Activated CD8-positive, alpha-beta memory T cell treated with anti-CD3 and anti-CD28 coated beads for 48 hours (primary cell): ENCODE data around the gene TMEM207.

ENCODE experiments used
- DNase-seq, 3 experiments: peaks; one replicate each; pipeline ENCODE4 v3.0.0-alpha.2; 2020; ENCODE audit warnings: low read depth in 2 of 3, low spot score in 2 of 3

Gene TMEM207

DNA sequence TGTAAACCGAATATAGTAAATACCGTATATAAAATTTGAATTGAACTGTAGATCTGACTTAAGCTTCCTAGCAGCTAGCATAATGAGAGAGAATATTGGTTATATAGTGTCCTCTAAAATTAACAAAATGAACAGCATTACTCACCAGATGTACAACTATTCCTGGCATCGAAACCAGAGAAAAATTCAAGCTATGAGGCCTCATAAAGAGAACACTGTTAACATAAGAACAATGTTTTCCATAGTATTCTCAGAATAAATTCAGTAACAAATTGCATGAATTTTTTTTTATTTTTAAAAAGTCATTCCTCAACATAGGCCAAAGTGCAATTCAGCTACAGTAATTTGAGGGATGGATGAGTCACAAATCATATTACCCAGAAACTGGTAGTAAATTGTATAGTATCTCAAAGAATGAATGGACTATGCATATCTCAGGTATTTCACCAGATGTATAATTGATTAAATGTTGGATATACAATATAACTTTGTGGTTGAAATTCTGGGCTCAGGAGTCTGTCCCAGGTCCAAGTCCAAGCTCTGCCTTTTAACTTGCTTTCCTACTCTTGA, 5.0 kb downstream of the TMEM207 start:
- DNase-seq: no peak

DNA sequence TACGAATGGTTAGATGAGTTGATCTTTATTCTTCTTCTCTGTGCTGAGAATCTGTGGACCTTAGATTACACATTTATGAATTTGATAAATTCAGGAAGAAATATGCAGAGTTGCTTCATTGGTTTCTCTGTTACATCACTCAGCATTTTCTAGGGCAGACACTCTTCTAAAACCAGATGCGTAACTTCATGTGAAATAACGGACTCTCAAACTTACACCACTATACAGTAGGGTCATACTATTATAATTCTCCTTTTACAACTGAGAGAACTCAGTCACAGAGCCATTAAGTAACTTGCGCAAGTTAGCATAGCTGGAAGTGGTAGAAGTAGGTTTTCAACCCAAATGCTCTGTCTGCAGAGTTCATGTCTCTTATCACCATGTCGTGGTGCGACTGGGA, 5.7 kb downstream of the TMEM207 start:
- no peak for DNase-seq

GRCh38 chr3:190443257-190443656, 6.4 kb downstream of the TMEM207 start:
- no peak for DNase-seq

- no peak for DNase-seq
Measured at GRCh38 chr3:190442240-190442639, 7.5 kb downstream of the TMEM207 start.

DNA sequence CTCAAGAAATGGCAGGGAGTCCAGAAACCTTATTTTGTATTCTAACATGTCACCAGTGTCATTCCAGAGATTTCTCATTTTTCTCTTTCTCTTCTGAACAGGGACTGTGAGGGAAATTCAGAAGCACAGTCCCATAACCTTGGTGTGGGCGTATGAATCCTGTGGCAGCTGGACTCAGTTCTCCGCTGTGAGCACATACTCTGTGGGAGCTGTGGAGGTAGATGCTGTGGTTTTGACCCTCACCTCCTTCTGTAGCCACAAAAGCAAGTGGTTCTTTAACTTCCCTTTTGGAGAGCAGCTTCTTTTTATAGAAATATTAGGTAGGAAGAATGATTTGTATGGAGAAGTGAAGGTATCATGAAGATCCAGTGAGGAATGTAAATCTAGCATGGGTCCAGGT, 13.4 kb downstream of the TMEM207 start:
- DNase-seq: no peak

GRCh38 chr3:190435618-190436017, 14.1 kb downstream of the TMEM207 start:
- DNase-seq: no peak

DNA sequence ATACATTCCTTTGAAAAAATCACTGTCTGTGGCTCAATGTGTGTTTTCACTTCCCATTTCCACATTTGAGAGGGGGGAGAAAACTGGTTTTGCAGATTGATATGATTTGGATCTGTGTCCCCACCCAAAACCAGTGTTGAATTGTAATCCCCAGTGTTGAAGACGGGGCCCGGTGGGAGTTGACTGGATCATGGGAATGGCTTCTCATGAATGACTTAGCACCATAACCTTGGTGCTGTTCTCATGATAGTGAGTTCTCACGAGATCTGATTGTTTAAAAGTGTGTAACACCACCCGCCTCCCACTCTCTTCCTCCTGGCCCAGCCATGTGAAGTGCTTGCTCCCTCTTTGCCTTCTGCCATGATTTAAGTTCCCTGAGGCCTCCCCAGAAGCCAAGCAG, 16.1 kb downstream of the TMEM207 start:
- no peak for DNase-seq

- no peak for DNase-seq
Measured at GRCh38 chr3:190432216-190432615, 17.5 kb downstream of the TMEM207 start.

- DNase-seq: no peak
Measured at GRCh38 chr3:190430906-190431305, 18.8 kb downstream of the TMEM207 start.

GRCh38 chr3:190429681-190430080, 20.0 kb downstream of the TMEM207 start:
- DNase-seq: no peak

DNA sequence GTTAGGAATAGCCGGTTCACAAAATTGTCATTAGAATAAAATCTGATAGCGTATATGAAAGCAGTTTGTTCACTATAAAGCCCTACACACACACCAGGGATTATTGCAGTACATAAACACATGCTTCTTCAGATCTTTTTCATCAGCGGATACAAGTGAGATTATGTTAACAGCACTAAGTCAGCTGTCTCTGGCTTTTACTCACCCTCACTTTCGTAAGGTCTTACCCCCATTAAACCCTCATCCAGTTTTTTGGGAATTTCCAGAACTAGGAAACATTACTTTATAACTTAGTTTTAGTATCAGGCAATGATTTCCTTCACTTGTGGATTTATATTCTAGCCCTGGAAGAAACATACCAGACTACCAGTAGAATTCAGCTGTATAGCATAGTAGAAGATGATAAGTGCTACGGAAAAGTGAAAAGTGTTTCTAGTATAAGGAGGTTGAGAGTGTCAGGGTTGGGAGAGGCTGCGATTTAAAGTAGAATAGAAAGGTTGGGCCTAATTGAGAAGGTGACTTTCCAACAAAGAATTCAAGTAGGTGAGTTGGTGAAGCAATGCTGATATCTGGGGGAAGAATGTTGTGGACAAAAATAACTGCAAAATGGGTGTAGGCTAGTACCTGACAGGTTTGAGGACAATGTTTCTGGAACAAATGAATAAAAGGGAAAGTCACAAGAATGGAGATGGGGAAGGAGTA, 22.7 kb downstream of the TMEM207 start:
- DNase-seq: no peak

DNA sequence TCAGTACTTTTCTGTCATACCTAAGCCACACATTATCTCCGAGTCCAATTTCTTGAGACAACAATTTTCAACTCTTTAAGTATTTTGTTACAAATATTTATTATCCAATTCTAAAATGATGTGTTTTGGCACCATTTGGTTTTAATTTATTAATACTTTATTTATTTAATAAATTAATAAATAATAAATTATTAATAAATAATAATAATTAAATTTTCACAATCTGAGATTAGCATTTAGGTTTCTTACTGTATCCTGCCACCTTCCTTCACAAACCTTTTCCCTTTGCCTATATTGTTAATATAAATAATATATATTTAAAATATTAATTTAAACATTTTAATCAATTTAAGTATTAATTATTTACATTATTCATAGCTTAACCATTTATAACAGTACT, 23.9 kb downstream of the TMEM207 start:
- no peak for DNase-seq

- peak in 2 of 3 experiments; percentile 4 to 17 for DNase-seq
Measured at GRCh38 chr3:190424478-190425439, 24.9 kb downstream of the TMEM207 start.

DNA sequence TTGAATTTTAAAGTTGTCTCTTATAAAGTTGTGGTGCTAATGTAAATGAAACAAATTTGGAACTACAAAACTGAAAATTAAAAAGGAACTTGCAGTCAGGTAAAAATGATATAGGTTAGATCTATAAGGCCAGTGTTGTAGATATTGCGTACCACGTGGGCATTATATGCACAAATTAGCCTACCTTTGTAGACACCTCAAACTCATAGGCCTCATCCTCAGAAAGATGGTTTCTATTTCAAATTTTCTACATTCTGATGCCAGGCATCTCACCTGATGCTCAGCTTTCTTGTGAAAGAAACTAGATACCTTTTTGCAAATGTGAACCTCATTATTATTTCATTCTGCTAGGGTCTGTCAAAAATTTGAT, 25.6 kb downstream of the TMEM207 start:
- DNase-seq: no peak

- DNase-seq: no peak
Measured at GRCh38 chr3:190414297-190414696, 35.4 kb downstream of the TMEM207 start.

DNA sequence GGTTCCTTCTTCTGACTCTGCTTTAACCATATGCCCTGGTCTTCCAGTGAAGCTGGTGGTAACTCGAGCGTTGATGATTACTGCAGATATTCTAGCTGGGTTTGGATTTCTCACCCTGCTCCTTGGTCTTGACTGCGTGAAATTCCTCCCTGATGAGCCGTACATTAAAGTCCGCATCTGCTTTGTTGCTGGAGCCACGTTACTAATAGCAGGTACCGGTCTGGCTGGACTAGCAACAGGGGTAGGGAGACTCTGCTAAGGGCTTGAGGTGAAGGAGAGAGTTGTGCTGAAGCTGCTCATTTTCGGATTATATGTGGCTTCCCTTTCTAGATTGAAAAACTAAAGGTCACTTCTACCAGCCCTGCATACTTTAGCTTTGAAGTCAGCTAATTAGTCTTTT, 45.0 kb downstream of the TMEM207 start:
- DNase-seq: no peak

GRCh38 chr3:190401963-190402362, 47.7 kb downstream of the TMEM207 start:
- DNase-seq: no peak

GRCh38 chr3:190399677-190400076, 50.0 kb downstream of the TMEM207 start:
- no peak for DNase-seq

DNA sequence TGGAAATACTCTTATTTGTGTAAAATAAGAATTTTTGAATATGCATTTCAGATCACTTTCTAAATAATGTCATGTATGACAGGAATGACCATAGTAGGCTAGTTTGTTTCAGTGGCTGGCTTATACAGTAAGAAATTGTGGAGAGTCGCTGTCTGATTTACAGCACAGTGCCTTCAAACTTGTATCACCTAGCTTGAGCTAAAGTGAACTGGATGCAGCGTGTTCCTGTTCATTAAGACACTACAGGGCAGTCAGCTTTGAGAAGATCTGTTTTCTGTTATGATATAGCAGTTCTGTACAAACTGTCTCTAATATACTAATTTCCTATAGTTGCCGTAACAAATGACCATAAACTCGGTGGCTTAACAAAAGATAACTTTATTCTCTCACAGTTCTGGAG, 51.8 kb downstream of the TMEM207 start:
- no peak for DNase-seq

DNA sequence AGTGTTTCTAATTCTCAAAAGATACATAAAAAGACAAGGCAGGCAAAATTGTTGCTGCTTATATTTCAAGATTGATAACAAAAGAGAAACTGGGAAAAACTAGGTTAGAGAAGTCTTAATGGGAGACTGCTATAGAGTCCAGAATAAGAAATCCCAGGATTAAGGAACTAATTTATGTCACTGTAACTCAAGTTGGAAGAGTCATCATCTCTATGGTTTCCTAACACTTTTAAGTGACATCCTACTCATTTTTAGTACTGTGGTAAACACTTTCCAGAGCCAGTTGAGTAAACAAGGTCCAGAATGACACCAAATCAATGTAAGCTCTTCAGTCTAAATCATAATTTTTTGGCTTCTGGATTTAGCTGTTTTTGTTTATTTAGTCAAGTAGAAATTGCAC, 53.7 kb downstream of the TMEM207 start:
- no peak for DNase-seq

DNA sequence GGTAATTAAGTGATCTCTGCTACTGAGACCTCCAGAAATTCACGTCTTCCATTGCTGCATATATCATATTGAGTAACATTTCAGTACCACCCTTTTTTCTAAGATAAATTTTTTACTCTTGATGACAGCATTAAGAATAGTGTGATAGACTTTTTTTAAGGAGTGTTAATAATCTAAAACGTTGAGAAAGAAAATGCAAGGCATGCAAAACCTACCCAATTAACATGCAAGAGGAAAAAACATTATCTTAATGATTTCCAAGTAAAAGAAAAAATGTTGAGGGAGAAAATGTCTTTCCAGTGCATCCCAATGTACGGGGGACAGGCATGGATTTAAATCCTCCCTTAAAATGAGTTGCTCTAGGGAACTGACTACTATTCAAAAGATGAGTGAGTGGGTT, 61.0 kb downstream of the TMEM207 start:
- DNase-seq: no peak

- no peak for DNase-seq
Measured at GRCh38 chr3:190387578-190388213, 62.0 kb downstream of the TMEM207 start, which contains the start of gene CLDN16. Gene CLDN16, plus strand, starts transcription at chr3:190388163. Its CDS starts 167 bp downstream, at chr3:190388330.
